H1 (cell line): ENCODE results near the gene PRKN. TPM values are rescaled to one million over a fixed set of nuclear protein-coding genes. Genes with fewer than 3 reads are reported as not detected.

Source experiments
- CTCF ChIA-PET: fragments of 300-600 bp; sonication (Branson Sonifier 250); formaldehyde crosslinking; loops from one replicate; lab custom pipeline; 2021; ENCODE audit not compliant: partially characterized antibody; lab: Charles Lee
- POLR2A ChIA-PET: fragments of 300-600 bp; sonication (Branson Sonifier 250); formaldehyde crosslinking; loops from one replicate; lab custom pipeline; 2021; ENCODE audit warnings: inconsistent platforms; ENCODE audit not compliant: partially characterized antibody; lab: Charles Lee
- DNase-seq, 2 experiments: peaks; one replicate each; pipeline versions ENCODE4 v3.0.0 to v3.0.0-alpha.2; 2010 to 2022; ENCODE audit warnings: low spot score in 2 of 2, low read depth in 1 of 2, mixed read lengths in 1 of 2
- FAIRE-seq: peaks from 2 replicates; lab custom pipeline; 2011; peaks lifted over from hg19 to GRCh38; lab: Jason Lieb, UNC
- H2AFZ ChIP-seq: 2 replicates; pipeline ENCODE4 v1.8.1; 2012; ENCODE audit warnings: low read length, inconsistent platforms
- H2AK5ac ChIP-seq: 2 replicates; pipeline ENCODE4 v1.6.1; 2013; ENCODE audit warnings: low read depth, low read length
- H2BK120ac ChIP-seq: replicated peaks from 2 replicates; pipeline ENCODE3; 2013; ENCODE audit warnings: low read depth, low read length, inconsistent platforms
- H2BK12ac ChIP-seq: 2 replicates; pipeline ENCODE4 v1.6.1; 2013; ENCODE audit warnings: low read depth, low read length
- H2BK15ac ChIP-seq: 2 replicates; pipeline ENCODE4 v1.6.1; 2013; ENCODE audit warnings: low read length
- H2BK20ac ChIP-seq: 2 replicates; pipeline ENCODE4 v1.6.1; 2013; ENCODE audit warnings: low read length
- H2BK5ac ChIP-seq: 2 replicates; pipeline ENCODE4 v1.6.1; 2013; ENCODE audit warnings: low read depth, low read length
- H3K14ac ChIP-seq: 2 replicates; pipeline ENCODE4 v1.6.1; 2013; ENCODE audit warnings: inconsistent platforms; ENCODE audit not compliant: insufficient read length
- H3K18ac ChIP-seq: 2 replicates; pipeline ENCODE4 v1.6.1; 2013; ENCODE audit warnings: low read length; ENCODE audit errors: extremely low read depth
- H3K23ac ChIP-seq: 2 replicates; pipeline ENCODE4 v1.6.1; 2013; ENCODE audit warnings: inconsistent platforms; ENCODE audit not compliant: insufficient read length
- H3K23me2 ChIP-seq: 2 replicates; pipeline ENCODE4 v1.6.1; 2013; ENCODE audit warnings: low read depth, low read length
- H3K27ac ChIP-seq: 2 replicates; pipeline ENCODE4 v1.6.1; 2011; ENCODE audit warnings: low read depth, low read length, inconsistent platforms
- H3K27me3 ChIP-seq, 4 experiments: replicated peaks in 1 of 4; 1 replicate in 1 of 4; 2 replicates in 3 of 4; pipeline versions ENCODE4 v1.6.1 to v1.8.1; 2011 to 2013; ENCODE audit warnings: low read length in 3 of 4, mild to moderate bottlenecking in 3 of 4, inconsistent platforms in 2 of 4, mixed read lengths in 2 of 4, moderate library complexity in 1 of 4; ENCODE audit not compliant: control insufficient read depth in 3 of 4, insufficient read depth in 3 of 4; ENCODE audit errors: extremely low read depth in 1 of 4
- H3K36me3 ChIP-seq, 4 experiments: 2 replicates each; pipeline versions ENCODE4 v1.6.1 to v1.8.1; 2011 to 2013; ENCODE audit warnings: mild to moderate bottlenecking in 4 of 4, low read length in 3 of 4, moderate library complexity in 2 of 4, control low read depth in 1 of 4, inconsistent platforms in 1 of 4; ENCODE audit not compliant: insufficient read depth in 4 of 4, control insufficient read depth in 2 of 4
- H3K4ac ChIP-seq: replicated peaks from 2 replicates; pipeline ENCODE3; 2013; ENCODE audit warnings: low read length, low read depth, mixed read lengths, inconsistent platforms; ENCODE audit not compliant: insufficient read length
- H3K4me1 ChIP-seq, 4 experiments: replicated peaks in 1 of 4; 1 replicate in 1 of 4; 2 replicates in 3 of 4; pipeline versions ENCODE4 v1.6.1 to v1.8.1; 2011 to 2013; ENCODE audit warnings: low read length in 3 of 4, inconsistent platforms in 2 of 4, mixed read lengths in 1 of 4; ENCODE audit not compliant: insufficient read depth in 4 of 4, control insufficient read depth in 3 of 4
- H3K4me2 ChIP-seq, 2 experiments: 2 replicates each; pipeline versions ENCODE4 v1.6.1 to v1.8.1; 2011 to 2013; ENCODE audit warnings: low read depth in 2 of 2, low read length in 2 of 2, control low read depth in 1 of 2, inconsistent platforms in 1 of 2, mild to moderate bottlenecking in 1 of 2; ENCODE audit not compliant: insufficient read depth in 1 of 2
- H3K4me3 ChIP-seq, 4 experiments: fragments of 200-600, 300-600 bp in 1 of 4; sonication (generic), shearing (Covaris generic), sonication (Bioruptor Twin) in 1 of 4; 2 replicates each; pipeline versions ENCODE4 v1.5.1 to v1.8.1; 2011 to 2016; ENCODE audit warnings: low read length in 4 of 4, low read depth in 3 of 4, control low read depth in 2 of 4, inconsistent platforms in 2 of 4, mild to moderate bottlenecking in 2 of 4, mixed read lengths in 1 of 4, moderate library complexity in 1 of 4; ENCODE audit not compliant: insufficient read depth in 2 of 4; ENCODE audit errors: extremely low read depth in 1 of 4
- H3K56ac ChIP-seq: replicated peaks from 2 replicates; pipeline ENCODE3; 2013; ENCODE audit warnings: low read depth, mild to moderate bottlenecking, mixed read lengths, low read length, inconsistent platforms; ENCODE audit not compliant: insufficient read length
- H3K79me1 ChIP-seq: 2 replicates; pipeline ENCODE4 v1.6.1; 2013; ENCODE audit warnings: low read depth, low read length, control low read depth
- H3K79me2 ChIP-seq, 2 experiments: 2 replicates each; pipeline versions ENCODE4 v1.6.1 to v1.8.1; 2012 to 2013; ENCODE audit warnings: low read length in 2 of 2, mild to moderate bottlenecking in 2 of 2, inconsistent platforms in 1 of 2; ENCODE audit not compliant: insufficient read depth in 2 of 2, control insufficient read depth in 1 of 2
- H3K9ac ChIP-seq, 4 experiments: replicated peaks in 1 of 4; 1 replicate in 1 of 4; 2 replicates in 3 of 4; pipeline versions ENCODE4 v1.6.1 to v1.8.1; 2011 to 2013; ENCODE audit warnings: low read depth in 3 of 4, low read length in 3 of 4, control low read depth in 2 of 4, mild to moderate bottlenecking in 2 of 4, moderate library complexity in 2 of 4, inconsistent platforms in 1 of 4; ENCODE audit errors: extremely low read depth in 1 of 4
- H3K9me3 ChIP-seq, 2 experiments: 2 replicates each; pipeline versions ENCODE4 v1.6.1 to v1.8.1; 2012 to 2013; ENCODE audit warnings: mild to moderate bottlenecking in 2 of 2, moderate library complexity in 2 of 2, control low read depth in 1 of 2, inconsistent platforms in 1 of 2, low read depth in 1 of 2, low read length in 1 of 2, mixed read lengths in 1 of 2; ENCODE audit not compliant: insufficient read depth in 2 of 2
- H4K20me1 ChIP-seq, 2 experiments: replicated peaks in 1 of 2; 2 replicates each; pipeline versions ENCODE3 to v1.8.1; 2011 to 2013; ENCODE audit warnings: inconsistent platforms in 2 of 2, low read length in 2 of 2, mild to moderate bottlenecking in 1 of 2; ENCODE audit not compliant: insufficient read depth in 2 of 2, control insufficient read depth in 1 of 2
- H4K5ac ChIP-seq: 2 replicates; pipeline ENCODE4 v1.6.1; 2013; ENCODE audit warnings: low read length, low read depth, mixed read lengths, inconsistent platforms; ENCODE audit not compliant: insufficient read length
- H4K8ac ChIP-seq: 2 replicates; pipeline ENCODE4 v1.8.0; 2013; ENCODE audit warnings: mild to moderate bottlenecking, moderate library complexity, low read length, inconsistent platforms; ENCODE audit not compliant: insufficient read depth; ENCODE audit errors: extremely low read depth
- H4K91ac ChIP-seq: replicated peaks from 2 replicates; pipeline ENCODE3; 2013; ENCODE audit warnings: low read length, mixed read lengths, inconsistent platforms; ENCODE audit not compliant: insufficient read length
- CHD1 ChIP-seq: IDR thresholded peaks from 2 replicates; pipeline ENCODE4 v1.6.1; 2012; ENCODE audit warnings: low read depth, low read length, improper control_type of control experiment
- FOSL1 ChIP-seq: IDR thresholded peaks from 2 replicates; pipeline ENCODE4 v1.6.1; 2011; ENCODE audit warnings: mild to moderate bottlenecking, low read depth, low read length, moderate library complexity; ENCODE audit not compliant: insufficient read depth
- JUN ChIP-seq: IDR thresholded peaks from 2 replicates; pipeline ENCODE4 v1.6.1; 2011; ENCODE audit warnings: low read depth, mild to moderate bottlenecking, improper control_type of control experiment, low read length
- TBP ChIP-seq: IDR thresholded peaks from 2 replicates; pipeline ENCODE4 v1.6.1; 2011; ENCODE audit warnings: low read depth, low read length, improper control_type of control experiment
- ZNF274 ChIP-seq: IDR thresholded peaks from 2 replicates; pipeline ENCODE4 v1.7.0; 2012; ENCODE audit warnings: low read length, borderline replicate concordance; ENCODE audit errors: extremely low read depth
- WGBS, 2 experiments: shearing (Covaris generic) in 1 of 2; methylation state at CpG; one replicate each; pipeline versions ENCODE4 v1.1.6 to v1.1.7; 2013 to 2015; ENCODE audit warnings: low lambda C conversion rate in 2 of 2, mixed read lengths in 2 of 2, inconsistent platforms in 1 of 2, low coverage in 1 of 2, missing lambda C conversion rate in 1 of 2; ENCODE audit not compliant: insufficient replicate concordance in 2 of 2, insufficient coverage in 1 of 2, insufficient read length in 1 of 2; ENCODE audit errors: extremely low coverage in 1 of 2, missing lambda C conversion rate in 1 of 2; 5-methylcytosine and 5-hydroxymethylcytosine counted together
- polyA plus RNA-seq, 7 experiments: library from polyadenylated mRNA; depleted of rRNA in 3 of 7; stranded (reverse) in 5 of 7; unstranded in 2 of 7; fragments of >200 nt in 5 of 7; fragments of 200-250 nt in 2 of 7; gene quantifications; 1 replicate in 5 of 7; 2 replicates in 1 of 7; 4 replicates in 1 of 7; pipeline versions ENCODE4 v1.2.1 to v1.2.3, GENCODE V29; 2011 to 2013; ENCODE audit warnings: missing spikeins in 2 of 7, mixed read lengths in 2 of 7
- total RNA-seq: library from RNA; stranded (reverse); fragmentation: NEBNext Ultra II Directional; extraction: Animal tissue kit (Norgen Biotek cat#: 25700); gene quantifications from 2 replicates; pipeline ENCODE4 v1.2.1, GENCODE V29; 2021

PRKN gene
- total and polyA plus RNA-seq, 2 of the 8 experiments (the other 6 are each of a cell fraction or from before 2014, with no cell fraction given): 0.13 to 0.29 TPM

DNA sequence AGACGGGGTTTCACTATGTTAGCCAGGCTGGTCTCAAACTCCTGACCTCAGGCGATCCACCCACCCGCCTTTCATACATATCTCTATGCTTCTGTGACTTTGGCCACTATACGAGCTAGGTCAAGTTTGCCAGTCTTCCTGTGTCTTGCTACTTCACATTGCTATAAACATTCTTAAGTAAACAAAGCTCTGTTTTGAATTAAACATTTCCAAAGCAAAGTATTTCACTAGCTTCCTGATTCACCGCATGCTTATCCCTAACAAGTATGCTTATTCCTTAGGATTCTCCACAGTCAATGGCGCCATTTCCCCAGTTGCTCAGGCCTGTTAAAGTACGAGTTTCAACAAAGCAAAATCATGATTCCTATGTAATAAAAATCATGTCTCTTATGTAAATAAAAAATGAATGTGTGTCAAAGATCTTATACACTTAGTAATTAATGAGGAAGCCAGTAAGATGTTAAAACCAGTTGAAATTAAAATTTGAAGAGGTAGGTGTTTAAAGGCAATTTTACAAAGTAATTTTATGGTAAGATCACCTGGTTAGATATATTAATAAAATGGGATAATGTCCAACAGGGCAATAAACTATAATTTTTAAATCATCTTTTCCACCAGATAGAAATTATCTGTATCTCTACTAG lies 88.5 kb downstream of the PRKN start:
- TF ChIP-seq FOSL1 (no peak), JUN (no peak), CHD1 (no peak), TBP (no peak), ZNF274 (no peak)
- DNase-seq: no peak

More for the DNA sequence above, 88.5 kb downstream of the PRKN start:
- Histone ChIP-seq H3K79me2 (no peaks in the 10 kb centered on the region), H3K18ac (no peak overlapping the region), H2BK12ac (no peak overlapping the region), H3K23ac (no peak overlapping the region), H2BK120ac (no peak overlapping the region), H4K20me1 (no peaks in the 10 kb centered on the region), H2BK5ac (no peak overlapping the region), H3K27ac (no peak overlapping the region), H3K4me2 (no peak overlapping the region), H2BK15ac (no peak overlapping the region), H4K8ac (no peak overlapping the region), H3K36me3 (no peaks in the 10 kb centered on the region), H3K9ac (no peak overlapping the region), H3K9me3 (no peaks in the 10 kb centered on the region), H2AK5ac (no peak overlapping the region), H3K4me1 (no peaks in the 10 kb centered on the region), H3K56ac (no peak overlapping the region), H3K4ac (no peak overlapping the region), H4K91ac (no peak overlapping the region), H2AFZ (no peak overlapping the region), H3K79me1 (no peaks in the 10 kb centered on the region), H2BK20ac (no peak overlapping the region), H3K27me3 (no peaks in the 10 kb centered on the region), H4K5ac (no peak overlapping the region), H3K14ac (no peak overlapping the region), H3K23me2 (no peaks in the 10 kb centered on the region), H3K4me3 (no peak overlapping the region)
- no peak for FAIRE-seq
- ChIA-PET POLR2A (no interaction called here), CTCF (interaction anchor here (1.1 kb wide), 1 partner anchor 197 kb away, joined by 3 read pairs; no protein-coding TSS in a partner anchor)
- 81% methylated on average over 7 of the region's 7 CpGs; no CpG with 5 or more reads in 1 of the 2 experiments for WGBS, 2 experiments
